Measurements from ENCODE around the gene TMEFF1. TPM values are rescaled to one million over a fixed set of nuclear protein-coding genes. Genes with fewer than 3 reads are reported as not detected.
"Not testable (repeated sequence)": the region's sequence is repeated elsewhere in the genome, so short reads cannot be mapped to it uniquely, and the experiment has no call there.

Gene TMEFF1
- total RNA-seq, 1 donor from 2014 or later = 103 TPM

- H3K4me3 Mint-ChIP-seq = no peak overlapping the region
- Histone ChIP-seq H3K79me2 (ENCODE audit: low read depth) (peaks cover 99% of the 10 kb centered on the region), H3K9ac (no peak overlapping the region), H3K36me3 (no peaks in the 10 kb centered on the region), H2AFZ (replicated peaks) (no peak overlapping the region), H3F3A (ENCODE audit: low read depth) (peaks cover 11% of the 10 kb centered on the region), H3K27me3 (no peaks in the 10 kb centered on the region), H3K4me2 (no peak overlapping the region), H3K4me3 (no peak overlapping the region), H3K9me3 (ENCODE audit: low read depth) (no peaks in the 10 kb centered on the region), H3K27ac (no peak overlapping the region), H4K20me1 (ENCODE audit: low read depth) (peaks cover 49% of the 10 kb centered on the region), H3K4me1 (no peaks in the 10 kb centered on the region)
- H3K9me3 Mint-ChIP-seq = no peaks in the 10 kb centered on the region
- no peaks in the 10 kb centered on the region for H3K27me3 Mint-ChIP-seq (ENCODE audit: insufficient read depth, low read depth)
- no peak overlapping the region for H3K27ac Mint-ChIP-seq
- peaks cover 6% of the 10 kb centered on the region for H3K4me1 Mint-ChIP-seq
- DNase-seq (ENCODE audit: low spot score) = no peak
- peaks cover 19% of the 10 kb centered on the region for H3K36me3 Mint-ChIP-seq
- TF ChIP-seq EZH2 (IDR thresholded peaks at IDR 0.05) (no peak), EZH2phosphoT487 (IDR thresholded peaks at IDR 0.05) (no peak), CTCF (IDR thresholded peaks at IDR 0.05) (no peak)
Observed at GRCh38 chr9:100436571-100436970, 36.4 kb upstream of the TMEFF1 start.

- no peaks in the 10 kb centered on the region for H3K27me3 Mint-ChIP-seq (ENCODE audit: insufficient read depth, low read depth)
Observed at GRCh38 chr9:100437860-100438805, 34.8 kb upstream of the TMEFF1 start.

GRCh38 chr9:100440071-100440470, 32.9 kb upstream of the TMEFF1 start:
- Mint-ChIP-seq H3K27me3 (ENCODE audit: insufficient read depth, low read depth) (no peaks in the 10 kb centered on the region), H3K4me1 (peaks cover 9% of the 10 kb centered on the region), H3K9me3 (no peaks in the 10 kb centered on the region), H3K36me3 (peaks cover 14% of the 10 kb centered on the region), H3K27ac (no peak overlapping the region), H3K4me3 (no peak overlapping the region)
- no peaks in the 10 kb centered on the region for H3K27me3 ChIP-seq
- peaks cover 11% of the 10 kb centered on the region for H3K4me1 ChIP-seq
- no peak overlapping the region for H2AFZ ChIP-seq (replicated peaks)
- no peak overlapping the region for H3K27ac ChIP-seq
- H3K9me3 ChIP-seq (ENCODE audit: low read depth) = no peaks in the 10 kb centered on the region
- H3K9ac ChIP-seq = no peak overlapping the region
- no peak overlapping the region for H3K4me2 ChIP-seq
- H3K36me3 ChIP-seq = no peaks in the 10 kb centered on the region
- no peak for TF ChIP-seq EZH2phosphoT487 (IDR thresholded peaks at IDR 0.05)
- peaks cover 15% of the 10 kb centered on the region for H3F3A ChIP-seq (ENCODE audit: low read depth)
- H3K4me3 ChIP-seq = no peak overlapping the region
- H3K79me2 ChIP-seq (ENCODE audit: low read depth) = peaks cover 95% of the 10 kb centered on the region
- H4K20me1 ChIP-seq (ENCODE audit: low read depth) = peaks cover 33% of the 10 kb centered on the region
- DNase-seq (ENCODE audit: low spot score) = no peak

More at GRCh38 chr9:100437860-100438805, 34.8 kb upstream of the TMEFF1 start:
- TF ChIP-seq EZH2phosphoT487 (IDR thresholded peaks at IDR 0.05) (no peak), CTCF (IDR thresholded peaks at IDR 0.05) (peak; percentile 95), EZH2 (IDR thresholded peaks at IDR 0.05) (no peak)
- Histone ChIP-seq H3K36me3 (no peaks in the 10 kb centered on the region), H3K4me2 (no peak overlapping the region), H3K27ac (no peak overlapping the region), H3K27me3 (no peaks in the 10 kb centered on the region), H3K79me2 (ENCODE audit: low read depth) (peaks cover 95% of the 10 kb centered on the region), H3K4me3 (no peak overlapping the region), H3K4me1 (no peaks in the 10 kb centered on the region), H3F3A (ENCODE audit: low read depth) (peaks cover 11% of the 10 kb centered on the region), H4K20me1 (ENCODE audit: low read depth) (peaks cover 35% of the 10 kb centered on the region), H2AFZ (replicated peaks) (no peak overlapping the region), H3K9me3 (ENCODE audit: low read depth) (no peaks in the 10 kb centered on the region), H3K9ac (no peak overlapping the region)
- H3K27ac Mint-ChIP-seq = no peak overlapping the region
- peaks cover 6% of the 10 kb centered on the region for H3K4me1 Mint-ChIP-seq
- no peaks in the 10 kb centered on the region for H3K9me3 Mint-ChIP-seq
- H3K4me3 Mint-ChIP-seq = no peak overlapping the region
- peak; percentile 80 for DNase-seq (ENCODE audit: low spot score)
- H3K36me3 Mint-ChIP-seq = peaks cover 18% of the 10 kb centered on the region

GRCh38 chr9:100440487-100440886, 32.5 kb upstream of the TMEFF1 start:
- not testable (repeated sequence) for H3K4me3 Mint-ChIP-seq; DNase-seq (ENCODE audit: low spot score); H3K9ac ChIP-seq; H3K36me3 ChIP-seq; H3K27ac Mint-ChIP-seq; H2AFZ ChIP-seq (replicated peaks); H3K27ac ChIP-seq; H3K4me2 ChIP-seq; H3K27me3 ChIP-seq; H3K27me3 Mint-ChIP-seq (ENCODE audit: insufficient read depth, low read depth); H3K4me1 Mint-ChIP-seq; H3K9me3 ChIP-seq (ENCODE audit: low read depth); H3K4me3 ChIP-seq; H3K9me3 Mint-ChIP-seq
- Histone ChIP-seq H3K79me2 (ENCODE audit: low read depth) (peaks cover 95% of the 10 kb centered on the region), H4K20me1 (ENCODE audit: low read depth) (peaks cover 35% of the 10 kb centered on the region), H3K4me1 (peaks cover 11% of the 10 kb centered on the region), H3F3A (ENCODE audit: low read depth) (peaks cover 15% of the 10 kb centered on the region)
- peaks cover 14% of the 10 kb centered on the region for H3K36me3 Mint-ChIP-seq
